HG03095 (cell line): ENCODE measurements around the gene SFT2D2.

Experiments
- ATAC-seq: cut with Tn5 transposase; IDR thresholded peaks from one replicate; pipeline ENCODE4 v1.9.1; 2021; ENCODE audit warnings: moderate library complexity; ENCODE audit not compliant: unreplicated experiment

Gene SFT2D2

GRCh38 chr1:168301664-168302320 is 76.0 kb downstream of the SFT2D2 start:
- no peak for ATAC-seq
